Measurements from ENCODE around the gene SMAD6.

Gene SMAD6

DNA sequence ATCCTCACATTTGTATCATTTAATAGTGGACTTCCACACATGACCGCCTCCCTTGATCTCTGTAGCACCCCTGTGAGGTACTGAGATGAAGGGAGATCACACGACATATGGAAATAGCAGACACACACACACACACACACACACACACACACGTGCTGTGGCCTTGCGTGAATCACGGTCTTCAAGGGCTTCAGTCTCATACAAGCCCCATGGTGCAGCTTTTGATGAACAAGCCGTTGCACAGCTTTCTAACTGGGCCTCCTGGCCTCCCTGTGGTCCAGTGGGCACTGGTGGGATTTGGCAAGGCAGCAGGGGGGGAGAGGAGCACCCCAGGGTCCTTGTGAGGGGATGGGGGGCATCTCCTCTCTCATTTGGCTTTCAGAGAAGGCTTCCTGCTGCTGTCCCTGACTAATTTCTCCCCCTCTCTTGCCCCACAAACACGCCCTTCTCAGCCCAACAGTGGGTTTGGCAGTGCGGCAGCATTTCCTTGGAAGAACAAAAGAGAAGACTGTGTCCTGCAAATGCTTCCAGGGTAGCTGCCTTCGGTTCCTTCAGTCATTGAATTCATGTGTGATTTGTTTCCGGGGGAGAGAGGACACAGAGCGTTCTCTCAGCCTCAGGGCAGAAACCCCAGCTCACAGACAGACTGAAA, 98.7 kb downstream of the SMAD6 start:
- TF ChIP-seq, protein P1, sequence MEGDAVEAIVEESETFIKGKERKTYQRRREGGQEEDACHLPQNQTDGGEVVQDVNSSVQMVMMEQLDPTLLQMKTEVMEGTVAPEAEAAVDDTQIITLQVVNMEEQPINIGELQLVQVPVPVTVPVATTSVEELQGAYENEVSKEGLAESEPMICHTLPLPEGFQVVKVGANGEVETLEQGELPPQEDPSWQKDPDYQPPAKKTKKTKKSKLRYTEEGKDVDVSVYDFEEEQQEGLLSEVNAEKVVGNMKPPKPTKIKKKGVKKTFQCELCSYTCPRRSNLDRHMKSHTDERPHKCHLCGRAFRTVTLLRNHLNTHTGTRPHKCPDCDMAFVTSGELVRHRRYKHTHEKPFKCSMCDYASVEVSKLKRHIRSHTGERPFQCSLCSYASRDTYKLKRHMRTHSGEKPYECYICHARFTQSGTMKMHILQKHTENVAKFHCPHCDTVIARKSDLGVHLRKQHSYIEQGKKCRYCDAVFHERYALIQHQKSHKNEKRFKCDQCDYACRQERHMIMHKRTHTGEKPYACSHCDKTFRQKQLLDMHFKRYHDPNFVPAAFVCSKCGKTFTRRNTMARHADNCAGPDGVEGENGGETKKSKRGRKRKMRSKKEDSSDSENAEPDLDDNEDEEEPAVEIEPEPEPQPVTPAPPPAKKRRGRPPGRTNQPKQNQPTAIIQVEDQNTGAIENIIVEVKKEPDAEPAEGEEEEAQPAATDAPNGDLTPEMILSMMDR (IDR thresholded peaks at IDR 0.05; ENCODE audit: extremely low read depth, missing control alignments): no peak
- no peak for DNase-seq (ENCODE audit: low spot score)

DNA sequence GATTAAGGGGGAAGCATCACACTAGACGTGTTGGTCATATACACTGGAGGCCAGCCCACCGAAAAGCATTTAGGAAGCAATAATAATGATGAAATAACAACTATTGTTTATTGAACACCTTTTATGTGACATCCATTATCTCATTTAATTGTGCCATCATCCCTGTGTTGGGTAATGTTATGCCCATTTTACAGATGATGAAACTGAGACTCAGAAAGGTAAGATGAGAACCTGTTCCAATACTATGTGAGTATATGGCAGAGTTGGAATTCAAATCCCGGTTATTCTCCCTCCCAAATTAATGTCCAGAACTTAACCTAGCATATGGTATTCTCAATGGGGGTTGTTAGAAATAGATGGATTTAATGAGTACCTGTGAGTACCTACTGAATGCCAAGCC, 99.2 kb downstream of the SMAD6 start:
- no peak for DNase-seq (ENCODE audit: low spot score)
- TF ChIP-seq, protein P1 (IDR thresholded peaks at IDR 0.05; ENCODE audit: extremely low read depth, missing control alignments): no peak

DNA sequence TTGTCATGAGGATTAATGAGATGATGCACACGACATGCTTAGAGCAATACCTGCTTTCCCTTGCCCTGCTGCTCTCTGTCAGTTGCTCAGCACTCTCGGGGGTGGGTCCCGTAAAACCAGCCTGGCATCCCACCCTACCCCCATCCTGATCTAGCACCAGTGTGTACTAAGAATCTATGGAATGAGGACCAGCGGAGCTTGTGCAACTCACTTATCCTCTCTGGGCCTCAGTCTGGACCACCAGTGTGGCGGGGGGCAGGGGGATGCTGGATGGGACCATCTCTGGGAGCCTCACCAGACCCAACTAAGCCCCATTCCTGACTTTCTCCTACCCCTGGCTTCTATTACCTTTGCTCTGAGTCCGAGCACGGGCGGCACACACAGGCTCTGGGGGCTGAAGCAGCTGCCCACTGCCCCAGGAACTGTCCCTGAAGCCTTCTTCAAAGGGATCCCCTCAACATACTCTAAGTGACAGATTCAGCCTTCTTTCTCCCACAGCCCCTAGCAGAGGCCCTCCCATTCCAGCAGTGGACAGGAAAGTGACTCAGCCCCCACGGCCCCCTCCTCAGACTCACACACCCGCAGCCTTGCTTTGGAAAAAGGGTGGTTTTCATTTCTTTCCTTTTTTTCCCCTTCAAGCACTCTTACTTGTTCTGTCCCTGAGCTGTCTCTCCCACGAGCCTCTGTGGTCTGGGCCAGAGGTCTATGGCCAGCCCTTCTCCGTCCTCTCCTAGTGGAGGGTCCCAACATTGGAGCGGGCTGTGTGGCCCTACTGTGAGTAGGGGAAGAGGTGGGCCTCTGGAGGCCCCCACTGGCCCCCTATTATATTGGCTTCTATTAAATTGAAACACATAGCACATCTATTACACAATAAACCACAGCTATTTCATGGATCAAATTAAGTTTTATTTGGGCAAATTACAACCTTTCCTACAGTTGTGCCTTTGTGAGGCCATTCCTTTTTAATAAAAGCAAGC, 100.3 kb downstream of the SMAD6 start:
- TF ChIP-seq, protein P1 (IDR thresholded peaks at IDR 0.05; ENCODE audit: extremely low read depth, missing control alignments): no peak
- no peak for DNase-seq (ENCODE audit: low spot score)

DNA sequence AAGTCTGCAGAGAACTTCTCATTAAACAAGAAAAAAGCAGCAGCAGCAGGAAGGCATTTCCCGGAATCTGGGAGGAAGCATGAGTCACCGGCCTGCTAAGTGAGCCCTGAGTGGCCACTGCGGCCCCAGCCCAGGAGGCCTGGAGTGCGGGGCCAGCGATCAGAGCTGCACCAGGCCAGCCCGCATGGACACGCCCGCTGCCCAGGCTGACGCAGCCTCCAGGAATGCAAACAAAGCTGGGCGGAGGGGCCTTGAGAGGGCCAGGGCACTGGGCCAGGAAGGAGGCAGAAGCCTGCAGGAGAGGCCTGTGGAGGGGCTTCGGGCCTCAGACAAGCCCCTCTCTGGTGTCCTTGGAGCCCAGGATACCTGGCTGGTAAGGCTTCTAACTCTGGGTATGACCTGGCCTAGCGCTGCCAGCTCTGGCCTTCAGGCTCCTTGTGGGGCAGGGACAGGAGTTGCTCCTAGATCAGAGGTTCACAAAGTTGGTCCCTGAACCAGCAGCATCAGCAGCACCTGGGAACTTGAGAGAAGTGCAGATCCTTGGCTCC, 101.2 kb downstream of the SMAD6 start:
- no peak for DNase-seq (ENCODE audit: low spot score)
- TF ChIP-seq, protein P1 (IDR thresholded peaks at IDR 0.05; ENCODE audit: extremely low read depth, missing control alignments): no peak

DNA sequence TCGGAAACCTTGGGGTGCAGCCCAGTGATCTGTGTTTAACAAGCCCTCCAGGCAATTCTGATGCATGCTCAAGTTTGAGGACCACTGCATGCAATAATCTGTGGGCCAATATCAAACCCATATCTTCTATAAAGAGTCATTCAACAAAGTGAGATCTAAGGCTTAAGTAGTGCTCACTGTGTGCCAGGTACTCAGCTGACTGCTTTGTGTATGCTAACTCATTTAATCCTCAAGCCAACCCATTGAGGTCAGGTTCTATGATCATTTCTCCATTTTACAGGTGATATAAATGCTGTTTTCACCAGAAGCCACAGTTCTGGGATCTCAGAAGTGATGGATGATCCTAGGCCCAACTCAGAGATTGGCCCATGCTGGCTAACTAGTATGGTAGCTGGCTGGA, 101.7 kb downstream of the SMAD6 start:
- TF ChIP-seq, protein P1 (IDR thresholded peaks at IDR 0.05; ENCODE audit: extremely low read depth, missing control alignments): no peak
- DNase-seq (ENCODE audit: low spot score): no peak

DNA sequence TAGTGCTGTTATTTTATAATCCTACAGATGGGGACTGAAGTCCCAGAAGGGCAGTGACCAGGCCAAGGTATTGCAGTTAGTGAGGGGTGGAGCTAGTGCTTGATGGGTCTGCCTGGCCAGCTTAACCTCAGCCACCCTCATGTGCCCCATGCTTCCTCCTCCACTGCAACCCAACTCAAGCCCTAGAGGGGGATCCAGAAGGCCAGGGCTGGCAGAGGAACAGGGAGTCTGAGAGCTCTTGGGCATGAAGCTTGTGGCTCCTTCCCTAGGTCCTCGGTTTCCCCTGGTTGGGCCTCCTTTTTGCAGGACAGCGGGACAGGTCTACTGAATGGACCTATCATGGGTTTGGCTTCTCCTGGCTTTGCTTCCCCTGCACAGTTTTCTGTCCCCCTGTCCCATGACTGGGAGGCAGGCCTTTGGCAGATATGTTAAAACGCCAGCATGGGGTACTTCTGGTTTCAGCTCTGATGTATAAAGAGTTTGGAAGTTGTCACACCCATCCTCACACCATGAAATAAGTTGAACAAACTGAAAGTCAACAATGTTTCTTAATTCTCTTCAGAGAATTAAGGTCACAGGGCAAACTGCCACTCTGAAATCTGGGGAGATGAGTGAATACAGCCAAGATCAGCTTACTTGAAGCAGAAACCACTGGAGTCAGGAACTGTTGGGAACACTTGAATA, 103.3 kb downstream of the SMAD6 start:
- TF ChIP-seq, protein P1 (IDR thresholded peaks at IDR 0.05; ENCODE audit: extremely low read depth, missing control alignments): no peak
- no peak for DNase-seq (ENCODE audit: low spot score)

All from GM20000 (cell line).